HCT116 (cell line): ENCODE measurements around the gene NFIA.

Source experiments
- CBX3 ChIP-seq: IDR thresholded peaks from 2 replicates; pipeline ENCODE4 v1.6.1; 2012; ENCODE audit warnings: low read depth
- POLR2AphosphoS5 ChIP-seq: IDR thresholded peaks from 2 replicates; pipeline ENCODE4 v1.6.1; 2011; ENCODE audit warnings: mild to moderate bottlenecking, low read depth, low read length, moderate library complexity
- TF ChIP-seq, protein P1 (sequence below), 3 experiments: fragments of 200-600 bp in 1 of 3; sonication (generic) in 1 of 3; IDR thresholded peaks in 2 of 3; conservative IDR thresholded peaks in 1 of 3; 2 replicates each; pipeline ENCODE4 v1.5.1; 2012 to 2017; ENCODE audit warnings: low read depth in 2 of 3, low read length in 2 of 3, antibody characterized with exemption in 1 of 3, borderline replicate concordance in 1 of 3, control low read depth in 1 of 3, mild to moderate bottlenecking in 1 of 3, mixed read lengths in 1 of 3, mixed run types in 1 of 3, moderate library complexity in 1 of 3; ENCODE audit not compliant: insufficient read depth in 1 of 3
- TF ChIP-seq, protein P2 (sequence below): IDR thresholded peaks from 2 replicates; pipeline ENCODE4 v1.6.1; 2012

DNA sequence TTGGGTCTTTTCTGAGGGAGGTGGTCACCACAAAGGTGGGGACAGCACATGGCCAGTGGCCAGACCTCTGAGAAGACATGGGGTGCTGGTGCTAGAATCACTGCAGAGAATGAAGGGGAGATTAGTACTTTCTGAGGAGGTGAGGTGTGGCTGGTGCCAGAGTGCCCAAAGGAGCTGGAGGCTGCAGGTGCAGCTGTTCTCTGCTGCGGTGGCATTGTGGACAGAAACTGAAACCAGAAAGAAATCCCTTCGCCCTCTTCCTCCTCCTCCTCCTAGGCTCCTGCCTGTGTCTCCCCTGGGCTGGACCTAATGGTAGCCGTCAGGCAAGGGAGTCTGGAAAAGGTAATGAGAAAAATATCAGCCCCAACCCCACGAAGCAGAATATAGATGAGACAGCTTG lies 380.9 kb downstream of the NFIA start:
- TF ChIP-seq, protein P1, sequence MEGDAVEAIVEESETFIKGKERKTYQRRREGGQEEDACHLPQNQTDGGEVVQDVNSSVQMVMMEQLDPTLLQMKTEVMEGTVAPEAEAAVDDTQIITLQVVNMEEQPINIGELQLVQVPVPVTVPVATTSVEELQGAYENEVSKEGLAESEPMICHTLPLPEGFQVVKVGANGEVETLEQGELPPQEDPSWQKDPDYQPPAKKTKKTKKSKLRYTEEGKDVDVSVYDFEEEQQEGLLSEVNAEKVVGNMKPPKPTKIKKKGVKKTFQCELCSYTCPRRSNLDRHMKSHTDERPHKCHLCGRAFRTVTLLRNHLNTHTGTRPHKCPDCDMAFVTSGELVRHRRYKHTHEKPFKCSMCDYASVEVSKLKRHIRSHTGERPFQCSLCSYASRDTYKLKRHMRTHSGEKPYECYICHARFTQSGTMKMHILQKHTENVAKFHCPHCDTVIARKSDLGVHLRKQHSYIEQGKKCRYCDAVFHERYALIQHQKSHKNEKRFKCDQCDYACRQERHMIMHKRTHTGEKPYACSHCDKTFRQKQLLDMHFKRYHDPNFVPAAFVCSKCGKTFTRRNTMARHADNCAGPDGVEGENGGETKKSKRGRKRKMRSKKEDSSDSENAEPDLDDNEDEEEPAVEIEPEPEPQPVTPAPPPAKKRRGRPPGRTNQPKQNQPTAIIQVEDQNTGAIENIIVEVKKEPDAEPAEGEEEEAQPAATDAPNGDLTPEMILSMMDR (IDR thresholded peaks at IDR 0.05 in 2 of 3, conservative IDR thresholded peaks at IDR 0.05 in 1 of 3; ENCODE audit: borderline replicate concordance in 1 of 3, insufficient read depth in 1 of 3, low read depth in 2 of 3, low read length in 2 of 3) = no peak
- TF ChIP-seq POLR2AphosphoS5 (no peak), CBX3 (no peak)
- TF ChIP-seq, protein P2, sequence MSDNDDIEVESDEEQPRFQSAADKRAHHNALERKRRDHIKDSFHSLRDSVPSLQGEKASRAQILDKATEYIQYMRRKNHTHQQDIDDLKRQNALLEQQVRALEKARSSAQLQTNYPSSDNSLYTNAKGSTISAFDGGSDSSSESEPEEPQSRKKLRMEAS = no peak
